Measurements from ENCODE around the gene KCNJ18.
"Not testable (repeated sequence)": the region's sequence is repeated elsewhere in the genome, so short reads cannot be mapped to it uniquely, and the experiment has no call there.

GRCh38 chr17:21680850-21681351, 11.4 kb upstream of the KCNJ18 start:
- TF ChIP-seq CTCF (conservative IDR thresholded peaks at IDR 0.05; ENCODE audit: low read length); EZH2phosphoT487 (IDR thresholded peaks at IDR 0.05; ENCODE audit: borderline replicate concordance, low read depth, low read length): not testable (repeated sequence)

Data from OCI-LY7 (cell line).